ENCODE data around the gene RAPGEF1. TPM values are rescaled to one million over a fixed set of nuclear protein-coding genes. Genes with fewer than 3 reads are reported as not detected.

RAPGEF1 gene
- polyA plus RNA-seq, 1 donor from 2014 or later: 23.6 TPM

DNA sequence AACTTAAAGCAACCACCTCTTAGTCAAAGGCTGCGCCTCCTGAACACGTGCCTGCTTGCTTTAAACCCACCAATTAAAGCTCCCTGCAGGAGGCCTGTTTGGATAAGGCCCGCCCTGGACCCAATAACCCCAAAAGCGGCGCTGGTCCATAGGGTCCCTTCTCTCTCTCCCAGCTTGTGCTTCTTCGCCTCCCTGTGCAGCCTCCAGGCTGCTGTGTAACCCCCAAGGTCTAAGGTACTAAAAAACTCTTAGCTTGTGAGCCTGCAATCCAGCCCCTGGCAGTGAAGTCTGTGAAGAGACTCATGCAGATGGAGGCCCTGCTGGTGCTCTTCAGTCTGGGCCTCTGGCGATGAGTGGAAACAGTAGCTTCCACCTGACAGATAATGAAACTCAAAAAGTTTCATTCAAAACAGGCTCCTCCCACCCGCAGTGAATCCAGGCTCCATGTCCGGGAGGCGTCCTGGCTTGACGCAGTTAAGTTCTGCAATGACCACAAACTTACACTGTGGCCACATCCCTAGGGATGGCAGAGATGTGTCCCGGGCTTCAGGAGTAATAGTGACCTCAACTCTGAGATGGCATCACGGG lies 97.3 kb downstream of the RAPGEF1 start:
- Histone ChIP-seq H4K20me1 (ENCODE audit: insufficient read depth) (no peaks in the 10 kb centered on the region), H3K27ac (ENCODE audit: low read length) (no peak overlapping the region), H3K4me3 (ENCODE audit: low read length) (no peak overlapping the region), H3K4me2 (ENCODE audit: low read length) (no peak overlapping the region), H3K27me3 (ENCODE audit: insufficient read depth, low read depth, low read length) (no peaks in the 10 kb centered on the region), H3K9me3 (ENCODE audit: low read length) (no peaks in the 10 kb centered on the region), H2AFZ (ENCODE audit: low read depth, low read length) (no peak overlapping the region), H3K9ac (ENCODE audit: low read length) (no peak overlapping the region), H3K36me3 (ENCODE audit: insufficient read depth, low read length) (peaks cover 9% of the 10 kb centered on the region), H3F3A (ENCODE audit: insufficient read depth, low read length, poor library complexity, severe bottlenecking) (no peaks in the 10 kb centered on the region), H3K9me2 (ENCODE audit: insufficient read depth, low read length) (no peaks in the 10 kb centered on the region), H3K79me2 (replicated peaks; ENCODE audit: insufficient read depth, low read length) (no peaks in the 10 kb centered on the region)
- TF ChIP-seq, protein P1, sequence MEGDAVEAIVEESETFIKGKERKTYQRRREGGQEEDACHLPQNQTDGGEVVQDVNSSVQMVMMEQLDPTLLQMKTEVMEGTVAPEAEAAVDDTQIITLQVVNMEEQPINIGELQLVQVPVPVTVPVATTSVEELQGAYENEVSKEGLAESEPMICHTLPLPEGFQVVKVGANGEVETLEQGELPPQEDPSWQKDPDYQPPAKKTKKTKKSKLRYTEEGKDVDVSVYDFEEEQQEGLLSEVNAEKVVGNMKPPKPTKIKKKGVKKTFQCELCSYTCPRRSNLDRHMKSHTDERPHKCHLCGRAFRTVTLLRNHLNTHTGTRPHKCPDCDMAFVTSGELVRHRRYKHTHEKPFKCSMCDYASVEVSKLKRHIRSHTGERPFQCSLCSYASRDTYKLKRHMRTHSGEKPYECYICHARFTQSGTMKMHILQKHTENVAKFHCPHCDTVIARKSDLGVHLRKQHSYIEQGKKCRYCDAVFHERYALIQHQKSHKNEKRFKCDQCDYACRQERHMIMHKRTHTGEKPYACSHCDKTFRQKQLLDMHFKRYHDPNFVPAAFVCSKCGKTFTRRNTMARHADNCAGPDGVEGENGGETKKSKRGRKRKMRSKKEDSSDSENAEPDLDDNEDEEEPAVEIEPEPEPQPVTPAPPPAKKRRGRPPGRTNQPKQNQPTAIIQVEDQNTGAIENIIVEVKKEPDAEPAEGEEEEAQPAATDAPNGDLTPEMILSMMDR (IDR thresholded peaks at IDR 0.05; ENCODE audit: poor library complexity, severe bottlenecking): no peak
- TF ChIP-seq POLR2AphosphoS5 (IDR thresholded peaks at IDR 0.05) (no peak), MXI1 (conservative IDR thresholded peaks at IDR 0.05; ENCODE audit: poor library complexity, severe bottlenecking) (no peak), TAF1 (IDR thresholded peaks at IDR 0.05; ENCODE audit: low read depth) (no peak), EZH2 (IDR thresholded peaks at IDR 0.05; ENCODE audit: borderline replicate concordance, insufficient read depth, low read length, poor library complexity, severe bottlenecking) (no peak), EP300 (conservative IDR thresholded peaks at IDR 0.05; ENCODE audit: poor library complexity, severe bottlenecking) (no peak), SMC3 (conservative IDR thresholded peaks at IDR 0.05; ENCODE audit: poor library complexity) (no peak), RAD21 (conservative IDR thresholded peaks at IDR 0.05) (no peak)
- TF ChIP-seq, protein P2, sequence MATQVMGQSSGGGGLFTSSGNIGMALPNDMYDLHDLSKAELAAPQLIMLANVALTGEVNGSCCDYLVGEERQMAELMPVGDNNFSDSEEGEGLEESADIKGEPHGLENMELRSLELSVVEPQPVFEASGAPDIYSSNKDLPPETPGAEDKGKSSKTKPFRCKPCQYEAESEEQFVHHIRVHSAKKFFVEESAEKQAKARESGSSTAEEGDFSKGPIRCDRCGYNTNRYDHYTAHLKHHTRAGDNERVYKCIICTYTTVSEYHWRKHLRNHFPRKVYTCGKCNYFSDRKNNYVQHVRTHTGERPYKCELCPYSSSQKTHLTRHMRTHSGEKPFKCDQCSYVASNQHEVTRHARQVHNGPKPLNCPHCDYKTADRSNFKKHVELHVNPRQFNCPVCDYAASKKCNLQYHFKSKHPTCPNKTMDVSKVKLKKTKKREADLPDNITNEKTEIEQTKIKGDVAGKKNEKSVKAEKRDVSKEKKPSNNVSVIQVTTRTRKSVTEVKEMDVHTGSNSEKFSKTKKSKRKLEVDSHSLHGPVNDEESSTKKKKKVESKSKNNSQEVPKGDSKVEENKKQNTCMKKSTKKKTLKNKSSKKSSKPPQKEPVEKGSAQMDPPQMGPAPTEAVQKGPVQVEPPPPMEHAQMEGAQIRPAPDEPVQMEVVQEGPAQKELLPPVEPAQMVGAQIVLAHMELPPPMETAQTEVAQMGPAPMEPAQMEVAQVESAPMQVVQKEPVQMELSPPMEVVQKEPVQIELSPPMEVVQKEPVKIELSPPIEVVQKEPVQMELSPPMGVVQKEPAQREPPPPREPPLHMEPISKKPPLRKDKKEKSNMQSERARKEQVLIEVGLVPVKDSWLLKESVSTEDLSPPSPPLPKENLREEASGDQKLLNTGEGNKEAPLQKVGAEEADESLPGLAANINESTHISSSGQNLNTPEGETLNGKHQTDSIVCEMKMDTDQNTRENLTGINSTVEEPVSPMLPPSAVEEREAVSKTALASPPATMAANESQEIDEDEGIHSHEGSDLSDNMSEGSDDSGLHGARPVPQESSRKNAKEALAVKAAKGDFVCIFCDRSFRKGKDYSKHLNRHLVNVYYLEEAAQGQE (IDR thresholded peaks at IDR 0.05; ENCODE audit: borderline replicate concordance): no peak

DNA sequence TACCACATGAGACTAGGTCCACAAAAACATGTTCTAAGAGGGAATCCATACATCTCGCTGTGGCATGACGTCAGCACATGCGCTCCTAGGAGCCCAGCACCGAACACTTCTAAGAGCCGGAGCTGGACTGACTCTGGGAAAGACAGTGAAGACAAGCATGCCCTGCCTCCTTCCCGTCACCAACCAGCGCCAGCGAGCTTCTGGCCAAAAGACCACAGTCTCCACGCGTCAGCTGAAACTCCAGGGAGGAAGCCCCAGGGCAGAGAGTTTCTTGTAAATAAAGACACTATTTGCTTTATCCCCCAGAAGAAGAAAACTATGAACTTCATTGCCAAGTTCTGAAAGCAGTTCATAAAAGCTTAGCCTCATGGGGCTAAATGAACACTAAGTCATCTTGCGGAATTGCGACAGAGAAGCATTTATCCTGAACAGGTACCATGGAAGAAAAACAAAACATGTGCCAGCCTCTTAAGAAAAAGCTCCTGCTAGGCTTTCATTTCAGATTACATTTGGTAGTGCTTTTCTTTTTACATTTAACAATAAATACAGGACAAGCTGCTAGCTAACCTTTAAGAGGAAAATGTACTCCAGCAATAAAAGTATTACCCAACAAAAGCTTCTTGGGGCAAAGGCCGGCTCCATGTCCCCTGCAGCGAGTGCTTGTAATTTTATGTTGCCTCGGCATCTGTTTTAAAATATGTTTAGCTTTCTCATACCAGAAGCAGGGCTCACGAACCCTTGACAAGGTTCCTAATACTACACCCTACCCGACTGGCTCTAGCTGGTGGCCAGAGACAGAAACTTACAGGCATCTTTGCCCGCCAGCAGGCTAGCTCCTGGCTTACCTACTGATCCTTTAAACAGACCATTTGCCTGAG lies 98.0 kb downstream of the RAPGEF1 start:
- H3K4me2 ChIP-seq (ENCODE audit: low read length): no peak overlapping the region
- H4K20me1 ChIP-seq (ENCODE audit: insufficient read depth): no peaks in the 10 kb centered on the region
- no peak overlapping the region for H2AFZ ChIP-seq (ENCODE audit: low read depth, low read length)
- no peaks in the 10 kb centered on the region for H3K27me3 ChIP-seq (ENCODE audit: insufficient read depth, low read depth, low read length)
- H3K9ac ChIP-seq (ENCODE audit: low read length): no peak overlapping the region
- no peaks in the 10 kb centered on the region for H3K9me3 ChIP-seq (ENCODE audit: low read length)
- no peaks in the 10 kb centered on the region for H3K9me2 ChIP-seq (ENCODE audit: insufficient read depth, low read length)
- TF ChIP-seq TAF1 (IDR thresholded peaks at IDR 0.05; ENCODE audit: low read depth): no peak
- no peak for TF ChIP-seq MXI1 (conservative IDR thresholded peaks at IDR 0.05; ENCODE audit: poor library complexity, severe bottlenecking)
- TF ChIP-seq, protein P2 (IDR thresholded peaks at IDR 0.05; ENCODE audit: borderline replicate concordance): no peak
- TF ChIP-seq EZH2 (IDR thresholded peaks at IDR 0.05; ENCODE audit: borderline replicate concordance, insufficient read depth, low read length, poor library complexity, severe bottlenecking): no peak
- TF ChIP-seq RAD21 (conservative IDR thresholded peaks at IDR 0.05): no peak
- TF ChIP-seq POLR2AphosphoS5 (IDR thresholded peaks at IDR 0.05): no peak
- TF ChIP-seq SMC3 (conservative IDR thresholded peaks at IDR 0.05; ENCODE audit: poor library complexity): no peak
- TF ChIP-seq, protein P1 (IDR thresholded peaks at IDR 0.05; ENCODE audit: poor library complexity, severe bottlenecking): no peak
- TF ChIP-seq EP300 (conservative IDR thresholded peaks at IDR 0.05; ENCODE audit: poor library complexity, severe bottlenecking): no peak
- no peak overlapping the region for H3K27ac ChIP-seq (ENCODE audit: low read length)
- H3K79me2 ChIP-seq (replicated peaks; ENCODE audit: insufficient read depth, low read length): no peaks in the 10 kb centered on the region
- peaks cover 11% of the 10 kb centered on the region for H3K36me3 ChIP-seq (ENCODE audit: insufficient read depth, low read length)
- H3K4me3 ChIP-seq (ENCODE audit: low read length): no peak overlapping the region
- no peaks in the 10 kb centered on the region for H3F3A ChIP-seq (ENCODE audit: insufficient read depth, low read length, poor library complexity, severe bottlenecking)
